Measurements from ENCODE around the gene ADGB.

The ADGB gene

DNA sequence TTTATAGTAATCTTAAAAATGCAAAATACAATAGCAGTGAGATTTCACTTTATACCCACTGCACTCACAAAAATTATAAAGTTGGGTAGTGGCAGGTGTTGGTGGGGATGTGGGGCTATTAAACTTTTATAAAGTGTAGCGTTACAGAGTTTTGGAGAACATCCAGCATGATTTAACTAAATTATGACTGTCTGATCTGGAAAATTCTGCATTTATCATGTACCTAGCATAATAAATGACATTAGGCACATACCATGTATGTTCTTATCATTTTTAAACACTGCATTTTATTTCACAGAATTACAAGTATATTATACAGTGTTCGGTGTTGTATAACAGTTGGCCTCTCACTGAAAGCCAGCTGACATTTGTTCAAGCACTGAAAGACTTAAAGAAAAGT, 169.9 kb downstream of the ADGB start:
- Histone ChIP-seq H3K4me3 (replicated peaks; ENCODE audit: low read depth, low read length) (no peak overlapping the region), H3K36me3 (ENCODE audit: control insufficient read depth, insufficient read depth, low read length) (no peaks in the 10 kb centered on the region), H3K27me3 (replicated peaks; ENCODE audit: control insufficient read depth, insufficient read depth, low read length) (no peaks in the 10 kb centered on the region; the same call in 1 of the 2 replicates)
- DNase-seq (ENCODE audit: extremely low read depth, insufficient read length): no peak
- no peak for TF ChIP-seq CTCF (IDR thresholded peaks at IDR 0.05; ENCODE audit: insufficient read depth, low read length, poor library complexity, severe bottlenecking)

GRCh38 chr6:146770275-146770964, 171.6 kb downstream of the ADGB start:
- H3K36me3 ChIP-seq (ENCODE audit: control insufficient read depth, insufficient read depth, low read length): no peaks in the 10 kb centered on the region
- H3K27me3 ChIP-seq (replicated peaks; ENCODE audit: control insufficient read depth, insufficient read depth, low read length): no peaks in the 10 kb centered on the region; the same call in 1 of the 2 replicates
- H3K4me3 ChIP-seq (replicated peaks; ENCODE audit: low read depth, low read length): no peak overlapping the region
- TF ChIP-seq CTCF (IDR thresholded peaks at IDR 0.05; ENCODE audit: insufficient read depth, low read length, poor library complexity, severe bottlenecking): no peak
- DNase-seq (ENCODE audit: extremely low read depth, insufficient read length): no peak

- no peak for TF ChIP-seq CTCF (IDR thresholded peaks at IDR 0.05; ENCODE audit: insufficient read depth, low read length, poor library complexity, severe bottlenecking)
- no peak for DNase-seq (ENCODE audit: extremely low read depth, insufficient read length)
- Histone ChIP-seq H3K27me3 (replicated peaks; ENCODE audit: control insufficient read depth, insufficient read depth, low read length) (no peaks in the 10 kb centered on the region; the same call in 1 of the 2 replicates), H3K36me3 (ENCODE audit: control insufficient read depth, insufficient read depth, low read length) (no peaks in the 10 kb centered on the region), H3K4me3 (replicated peaks; ENCODE audit: low read depth, low read length) (no peak overlapping the region)
These were observed 172.4 kb downstream of the ADGB start for GRCh38 chr6:146770965-146771735.

- no peak overlapping the region for H3K4me3 ChIP-seq (replicated peaks; ENCODE audit: low read depth, low read length)
- no peaks in the 10 kb centered on the region; the same call in 1 of the 2 replicates for H3K27me3 ChIP-seq (replicated peaks; ENCODE audit: control insufficient read depth, insufficient read depth, low read length)
- no peak for DNase-seq (ENCODE audit: extremely low read depth, insufficient read length)
- no peak for TF ChIP-seq CTCF (IDR thresholded peaks at IDR 0.05; ENCODE audit: insufficient read depth, low read length, poor library complexity, severe bottlenecking)
- H3K36me3 ChIP-seq (ENCODE audit: control insufficient read depth, insufficient read depth, low read length): no peaks in the 10 kb centered on the region
These were observed 176.4 kb downstream of the ADGB start for GRCh38 chr6:146775220-146775619.

- Histone ChIP-seq H3K4me3 (replicated peaks; ENCODE audit: low read depth, low read length) (no peak overlapping the region), H3K27me3 (replicated peaks; ENCODE audit: control insufficient read depth, insufficient read depth, low read length) (no peaks in the 10 kb centered on the region), H3K36me3 (ENCODE audit: control insufficient read depth, insufficient read depth, low read length) (no peaks in the 10 kb centered on the region)
- no peak for TF ChIP-seq CTCF (IDR thresholded peaks at IDR 0.05; ENCODE audit: insufficient read depth, low read length, poor library complexity, severe bottlenecking)
- no peak for DNase-seq (ENCODE audit: extremely low read depth, insufficient read length)
These were observed 183.1 kb downstream of the ADGB start for GRCh38 chr6:146781836-146782235.

Data from GM06990 (cell line).